HCT116 (cell line): ENCODE data around the gene STPG3. TPM values are rescaled to one million over a fixed set of nuclear protein-coding genes. Genes with fewer than 3 reads are reported as not detected.

Experiments
- ATAC-seq: fragments of 200-7000 bp; cut with Tn5 transposase; 2 replicates; pipeline ENCODE4 v1.9.1; 2020; ENCODE audit warnings: mild to moderate bottlenecking, moderate library complexity
- BruUV-seq: library from RNA; stranded (reverse); fragments of 400-500 nt; replicated peaks from 2 replicates; lab custom pipeline; 2021; lab: Mats Ljungman, UMichigan
- CTCF ChIA-PET: fragments of 300-600 bp; sonication (Branson Sonifier 250); formaldehyde crosslinking; loops from one replicate; lab custom pipeline; 2021; ENCODE audit warnings: antibody characterized with exemption; lab: Charles Lee
- POLR2A ChIA-PET: fragments of 300-600, 350-600 bp; sonication (Branson Sonifier 250); formaldehyde crosslinking; loops from one replicate; lab custom pipeline; 2021; ENCODE audit warnings: antibody characterized with exemption; lab: Charles Lee
- RAD21 ChIA-PET, 2 experiments: fragments of 300-600 bp; sonication (Branson Sonifier 250); formaldehyde crosslinking; loops; one replicate each; lab custom pipeline; 2023; ENCODE audit warnings: low total read pairs in 2 of 2; ENCODE audit not compliant: uncharacterized antibody in 2 of 2, unreplicated experiment in 2 of 2, low non-redundant PET in 1 of 2; lab: Charles Lee
- DNase-seq: peaks from one replicate; pipeline ENCODE4 v3.0.0-alpha.2; 2010; ENCODE audit warnings: low read depth, low spot score
- H2AFZ ChIP-seq: fragments of 200-600 bp; shearing (Covaris generic), sonication (generic); 2 replicates; pipeline ENCODE4 v1.6.1; 2017; ENCODE audit warnings: low read depth, mixed run types, mixed read lengths, antibody characterized with exemption, low read length; ENCODE audit not compliant: poor library complexity, severe bottlenecking
- H3K27ac ChIP-seq: 2 replicates; pipeline ENCODE4 v1.5.1; 2012; ENCODE audit warnings: low read depth, low read length
- H3K27me3 ChIP-seq: fragments of 200-600 bp; sonication (generic); 2 replicates; pipeline ENCODE4 v1.6.1; 2016; ENCODE audit warnings: mixed run types, low read length, mixed read lengths; ENCODE audit not compliant: insufficient read depth
- H3K36me3 ChIP-seq, 2 experiments: fragments of 200-500 bp in 1 of 2; fragments of 200-600 bp in 1 of 2; sonication (Bioruptor generic) in 1 of 2; sonication (generic) in 1 of 2; 2 replicates each; pipeline versions ENCODE4 v1.5.1 to v1.6.1; 2014 to 2016; ENCODE audit warnings: low read length in 2 of 2, inconsistent platforms in 1 of 2, mixed read lengths in 1 of 2, mixed run types in 1 of 2; ENCODE audit not compliant: insufficient read depth in 2 of 2, control insufficient read depth in 1 of 2
- H3K4me1 ChIP-seq, 2 experiments: fragments of 200-600 bp in 1 of 2; sonication (generic) in 1 of 2; 2 replicates each; pipeline versions ENCODE4 v1.5.1 to v1.6.1; 2012 to 2017; ENCODE audit warnings: low read length in 2 of 2, inconsistent platforms in 1 of 2, mild to moderate bottlenecking in 1 of 2, mixed read lengths in 1 of 2, mixed run types in 1 of 2, moderate library complexity in 1 of 2; ENCODE audit not compliant: insufficient read depth in 2 of 2, control insufficient read depth in 1 of 2
- H3K4me2 ChIP-seq: fragments of 200-600 bp; sonication (generic); 2 replicates; pipeline ENCODE4 v1.6.1; 2017; ENCODE audit warnings: mixed run types, low read length, mixed read lengths
- H3K4me3 ChIP-seq, 2 experiments: fragments of 200-600 bp in 1 of 2; sonication (generic) in 1 of 2; replicated peaks in 1 of 2; 2 replicates each; pipeline ENCODE4 v1.5.1; 2011 to 2016; ENCODE audit warnings: low read length in 2 of 2, control low read depth in 1 of 2, low read depth in 1 of 2, mild to moderate bottlenecking in 1 of 2, mixed read lengths in 1 of 2, mixed run types in 1 of 2
- H3K79me2 ChIP-seq: fragments of 200-600 bp; sonication (generic); 2 replicates; pipeline ENCODE4 v1.6.1; 2017; ENCODE audit warnings: mild to moderate bottlenecking, mixed run types, low read length, moderate library complexity, mixed read lengths; ENCODE audit not compliant: insufficient read depth
- H3K9ac ChIP-seq: fragments of 200-600 bp; sonication (generic); 2 replicates; pipeline ENCODE4 v1.6.1; 2016; ENCODE audit warnings: low read length, mixed read lengths
- H3K9me2 ChIP-seq: fragments of 200-600 bp; sonication (generic), shearing (Covaris generic); 2 replicates; pipeline ENCODE4 v1.6.1; 2017; ENCODE audit warnings: mixed run types, mild to moderate bottlenecking, moderate library complexity; ENCODE audit not compliant: insufficient read depth
- H3K9me3 ChIP-seq, 2 experiments: fragments of 200-500 bp in 1 of 2; fragments of 200-600 bp in 1 of 2; sonication (Bioruptor generic) in 1 of 2; sonication (generic) in 1 of 2; 2 replicates each; pipeline ENCODE4 v1.6.1; 2014 to 2017; ENCODE audit warnings: low read length in 2 of 2, mixed read lengths in 2 of 2, inconsistent platforms in 1 of 2, low read depth in 1 of 2, mild to moderate bottlenecking in 1 of 2, mixed run types in 1 of 2, moderate library complexity in 1 of 2; ENCODE audit not compliant: control insufficient read depth in 1 of 2, insufficient read depth in 1 of 2
- H4K20me1 ChIP-seq: fragments of 200-600 bp; sonication (generic), shearing (Covaris generic); 2 replicates; pipeline ENCODE4 v1.6.1; 2017; ENCODE audit warnings: mixed run types, mild to moderate bottlenecking, moderate library complexity; ENCODE audit not compliant: insufficient read depth
- ATF3 ChIP-seq: IDR thresholded peaks from 2 replicates; pipeline ENCODE4 v1.6.1; 2012
- CBX3 ChIP-seq: IDR thresholded peaks from 2 replicates; pipeline ENCODE4 v1.6.1; 2012; ENCODE audit warnings: low read depth
- CEBPB ChIP-seq: IDR thresholded peaks from 2 replicates; pipeline ENCODE4 v1.6.1; 2012; ENCODE audit warnings: low read depth
- EGR1 ChIP-seq: IDR thresholded peaks from 2 replicates; pipeline ENCODE4 v1.6.1; 2012; ENCODE audit warnings: low read depth
- ELF1 ChIP-seq: IDR thresholded peaks from 2 replicates; pipeline ENCODE4 v1.6.1; 2012; ENCODE audit warnings: low read depth, borderline replicate concordance
- EZH2phosphoT487 ChIP-seq: fragments of 200-600 bp; IDR thresholded peaks from 2 replicates; pipeline ENCODE4 v1.6.1; 2018; ENCODE audit warnings: antibody characterized with exemption, borderline replicate concordance
- FOSL1 ChIP-seq: IDR thresholded peaks from 2 replicates; pipeline ENCODE4 v1.6.1; 2012; ENCODE audit warnings: low read depth
- JUND ChIP-seq: IDR thresholded peaks from 2 replicates; pipeline ENCODE4 v1.6.1; 2012
- POLR2A ChIP-seq: IDR thresholded peaks from 2 replicates; pipeline ENCODE4 v1.7.0; 2011; ENCODE audit warnings: borderline replicate concordance; ENCODE audit not compliant: insufficient read depth, insufficient read length; ENCODE audit errors: extremely low read depth
- SRF ChIP-seq: IDR thresholded peaks from 2 replicates; pipeline ENCODE4 v1.6.1; 2012; ENCODE audit warnings: low read depth
- TCF7L2 ChIP-seq: IDR thresholded peaks from 2 replicates; pipeline ENCODE4 v1.7.0; 2011; ENCODE audit warnings: borderline replicate concordance, inconsistent platforms; ENCODE audit not compliant: insufficient read depth, insufficient read length; ENCODE audit errors: extremely low read depth
- ZNF274 ChIP-seq: fragments of 200-500 bp; sonication (Bioruptor generic); IDR thresholded peaks from 2 replicates; pipeline ENCODE4 v1.6.1; 2014; ENCODE audit warnings: mild to moderate bottlenecking, low read depth, low read length, inconsistent platforms
- intact Hi-C: fragments of 100-400 bp; cut with micrococcal nuclease; formaldehyde crosslinking; loops from 2 replicates; pipeline ENCODE4 v1.10.0; 2022
- total RNA-seq: library from RNA; stranded (reverse); gene quantifications from one replicate; pipeline ENCODE4 v1.2.1, GENCODE V29; 2021; ENCODE audit not compliant: unreplicated experiment

The STPG3 gene
- total RNA-seq, 1 experiment from 2014 or later, result not detected

GRCh38 chr9:137297966-137298365 lies 46.9 kb downstream of the STPG3 start (continued):
- no peak for TF ChIP-seq ELF1
- TF ChIP-seq POLR2A, result no peak
- no peak for TF ChIP-seq SRF
- TF ChIP-seq JUND, result no peak

GRCh38 chr9:137298401-137299202 lies 47.5 kb downstream of the STPG3 start:
- peaks cover 2% of the 10 kb centered on the region; the same call in 1 of the 2 replicates for H4K20me1 ChIP-seq
- peaks cover 17% of the 10 kb centered on the region for H3K79me2 ChIP-seq
- intact Hi-C loops, result no loop called here
- H2AFZ ChIP-seq, result no peak overlapping the region
- DNase-seq (no peak), ATAC-seq (no peak)
- H3K4me3 ChIP-seq, result no peak overlapping the region
- CTCF ChIA-PET, result no interaction called here
- BruUV-seq, result no TSS peak
- H3K4me2 ChIP-seq, result no peak overlapping the region
- no peaks in the 10 kb centered on the region for H3K9me3 ChIP-seq
- POLR2A ChIA-PET, result no interaction called here
- H3K27ac ChIP-seq, result no peak overlapping the region
- peaks cover 32 to 72% of the 10 kb centered on the region in 2 experiments for H3K4me1 ChIP-seq
- TF ChIP-seq POLR2A (no peak), CEBPB (no peak), ATF3 (no peak), SRF (no peak), EZH2phosphoT487 (no peak), ZNF274 (no peak), FOSL1 (no peak), TCF7L2 (no peak), CBX3 (no peak), EGR1 (no peak)
- RAD21 ChIA-PET, result no interaction called here
- H3K27me3 ChIP-seq, result no peaks in the 10 kb centered on the region
- H3K9ac ChIP-seq, result no peak overlapping the region
- H3K9me2 ChIP-seq, result no peaks in the 10 kb centered on the region
- no peaks in the 10 kb centered on the region for H3K36me3 ChIP-seq
